ENCODE measurements around the gene NSUN4.

DNA sequence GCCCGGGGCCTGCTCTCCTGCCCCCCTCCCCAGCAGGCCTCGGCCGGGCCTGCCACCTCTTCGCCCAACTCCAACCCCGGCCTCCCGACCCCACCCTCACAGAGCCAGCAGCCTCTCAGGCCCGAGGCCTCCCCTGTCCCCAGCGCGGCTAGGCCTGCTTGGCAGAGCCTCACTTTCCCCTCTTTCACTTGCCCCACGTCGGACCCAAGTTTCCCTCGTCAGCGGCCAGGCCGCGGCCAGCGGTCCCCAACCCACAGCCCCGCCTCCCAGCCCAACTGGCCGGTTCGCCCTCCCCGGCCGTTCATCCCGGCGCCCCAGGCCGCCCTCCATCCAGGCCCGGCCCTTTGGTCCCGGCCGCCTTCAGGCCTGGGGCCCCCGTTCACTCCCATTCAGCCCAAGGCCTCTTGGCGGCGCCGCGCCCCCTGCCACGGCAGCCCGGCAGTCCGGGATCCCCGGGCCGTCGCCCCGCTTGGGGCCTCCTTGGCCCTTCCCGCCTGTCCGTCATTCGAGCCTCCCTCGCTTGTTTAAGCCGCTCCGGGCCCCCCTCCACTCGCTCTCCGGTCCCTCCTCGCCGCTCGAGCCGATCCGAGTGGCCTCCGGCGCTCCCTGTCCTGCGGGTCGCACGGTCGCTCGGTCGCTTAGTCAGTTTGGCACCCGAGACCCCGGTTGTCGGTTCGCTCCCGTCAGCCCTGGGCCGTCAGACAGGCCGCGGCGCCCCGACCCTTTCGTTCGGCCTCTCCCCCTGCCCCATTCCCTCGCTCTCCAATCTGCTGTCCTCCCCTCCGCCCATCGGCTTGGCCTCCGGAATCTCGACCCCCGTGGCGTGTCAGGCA is 38.6 kb upstream of the NSUN4 start:
- TF ChIP-seq FOXA1 (IDR thresholded peaks at IDR 0.05; ENCODE audit: borderline replicate concordance): no peak
- TF ChIP-seq EHMT2 (IDR thresholded peaks at IDR 0.05): no peak
- 0 out of 2 replicates have a peak, but pooled peaks have one; percentile 67 for TF ChIP-seq RBM14 (IDR thresholded peaks at IDR 0.05; ENCODE audit: borderline replicate concordance, insufficient read depth, low read depth, low read length)
- TF ChIP-seq EP300 (IDR thresholded peaks at IDR 0.05; ENCODE audit: low read length): no peak
- TF ChIP-seq, protein P1, sequence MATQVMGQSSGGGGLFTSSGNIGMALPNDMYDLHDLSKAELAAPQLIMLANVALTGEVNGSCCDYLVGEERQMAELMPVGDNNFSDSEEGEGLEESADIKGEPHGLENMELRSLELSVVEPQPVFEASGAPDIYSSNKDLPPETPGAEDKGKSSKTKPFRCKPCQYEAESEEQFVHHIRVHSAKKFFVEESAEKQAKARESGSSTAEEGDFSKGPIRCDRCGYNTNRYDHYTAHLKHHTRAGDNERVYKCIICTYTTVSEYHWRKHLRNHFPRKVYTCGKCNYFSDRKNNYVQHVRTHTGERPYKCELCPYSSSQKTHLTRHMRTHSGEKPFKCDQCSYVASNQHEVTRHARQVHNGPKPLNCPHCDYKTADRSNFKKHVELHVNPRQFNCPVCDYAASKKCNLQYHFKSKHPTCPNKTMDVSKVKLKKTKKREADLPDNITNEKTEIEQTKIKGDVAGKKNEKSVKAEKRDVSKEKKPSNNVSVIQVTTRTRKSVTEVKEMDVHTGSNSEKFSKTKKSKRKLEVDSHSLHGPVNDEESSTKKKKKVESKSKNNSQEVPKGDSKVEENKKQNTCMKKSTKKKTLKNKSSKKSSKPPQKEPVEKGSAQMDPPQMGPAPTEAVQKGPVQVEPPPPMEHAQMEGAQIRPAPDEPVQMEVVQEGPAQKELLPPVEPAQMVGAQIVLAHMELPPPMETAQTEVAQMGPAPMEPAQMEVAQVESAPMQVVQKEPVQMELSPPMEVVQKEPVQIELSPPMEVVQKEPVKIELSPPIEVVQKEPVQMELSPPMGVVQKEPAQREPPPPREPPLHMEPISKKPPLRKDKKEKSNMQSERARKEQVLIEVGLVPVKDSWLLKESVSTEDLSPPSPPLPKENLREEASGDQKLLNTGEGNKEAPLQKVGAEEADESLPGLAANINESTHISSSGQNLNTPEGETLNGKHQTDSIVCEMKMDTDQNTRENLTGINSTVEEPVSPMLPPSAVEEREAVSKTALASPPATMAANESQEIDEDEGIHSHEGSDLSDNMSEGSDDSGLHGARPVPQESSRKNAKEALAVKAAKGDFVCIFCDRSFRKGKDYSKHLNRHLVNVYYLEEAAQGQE (IDR thresholded peaks at IDR 0.05; ENCODE audit: borderline replicate concordance): no peak
- TF ChIP-seq, protein P1 (CRISPR knock-in tag; IDR thresholded peaks at IDR 0.05; ENCODE audit: low read depth): no peak
- TF ChIP-seq POLR2AphosphoS5 (IDR thresholded peaks at IDR 0.05; ENCODE audit: control insufficient read depth, insufficient read depth, low read depth, low read length): no peak
- TF ChIP-seq, protein P2, sequence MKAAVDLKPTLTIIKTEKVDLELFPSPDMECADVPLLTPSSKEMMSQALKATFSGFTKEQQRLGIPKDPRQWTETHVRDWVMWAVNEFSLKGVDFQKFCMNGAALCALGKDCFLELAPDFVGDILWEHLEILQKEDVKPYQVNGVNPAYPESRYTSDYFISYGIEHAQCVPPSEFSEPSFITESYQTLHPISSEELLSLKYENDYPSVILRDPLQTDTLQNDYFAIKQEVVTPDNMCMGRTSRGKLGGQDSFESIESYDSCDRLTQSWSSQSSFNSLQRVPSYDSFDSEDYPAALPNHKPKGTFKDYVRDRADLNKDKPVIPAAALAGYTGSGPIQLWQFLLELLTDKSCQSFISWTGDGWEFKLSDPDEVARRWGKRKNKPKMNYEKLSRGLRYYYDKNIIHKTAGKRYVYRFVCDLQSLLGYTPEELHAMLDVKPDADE (conservative IDR thresholded peaks at IDR 0.05; ENCODE audit: control insufficient read depth, low read depth, low read length): peak; percentile 33
